Neutrophil (primary cell): ENCODE results near the gene UBA6.

Experiments used
- H3K27ac ChIP-seq: fragments of 200-600 bp; sonication (generic); 2 replicates; pipeline ENCODE4 v1.5.1; 2016; ENCODE audit warnings: mild to moderate bottlenecking, moderate library complexity
- H3K27me3 ChIP-seq: fragments of 200-600 bp; sonication (generic); 2 replicates; pipeline ENCODE4 v1.6.0; 2016; ENCODE audit warnings: mild to moderate bottlenecking
- H3K36me3 ChIP-seq: fragments of 200-600 bp; sonication (generic); 2 replicates; pipeline ENCODE4 v1.5.1; 2017
- H3K4me1 ChIP-seq, 2 experiments: fragments of 200-600 bp in 1 of 2; sonication (generic) in 1 of 2; 1 replicate in 1 of 2; 2 replicates in 1 of 2; pipeline versions ENCODE4 v1.5.1 to v1.6.1; 2013 to 2016; ENCODE audit warnings: low read depth in 1 of 2, low read length in 1 of 2, mild to moderate bottlenecking in 1 of 2, moderate library complexity in 1 of 2; ENCODE audit not compliant: control insufficient read depth in 1 of 2, insufficient read depth in 1 of 2
- H3K4me3 ChIP-seq, 2 experiments: fragments of 200-600 bp in 1 of 2; sonication (generic) in 1 of 2; 1 replicate in 1 of 2; 2 replicates in 1 of 2; pipeline ENCODE4 v1.5.1; 2013 to 2016; ENCODE audit warnings: low read depth in 1 of 2, low read length in 1 of 2, mild to moderate bottlenecking in 1 of 2, moderate library complexity in 1 of 2
- H3K9me3 ChIP-seq: fragments of 200-600 bp; sonication (generic); 2 replicates; pipeline ENCODE4 v1.5.1; 2016
- TF ChIP-seq, protein P1 (sequence below): fragments of 200-600 bp; sonication (generic); IDR thresholded peaks from 2 replicates; pipeline ENCODE4 v1.5.1; 2016; ENCODE audit warnings: antibody characterized with exemption

UBA6 gene

DNA sequence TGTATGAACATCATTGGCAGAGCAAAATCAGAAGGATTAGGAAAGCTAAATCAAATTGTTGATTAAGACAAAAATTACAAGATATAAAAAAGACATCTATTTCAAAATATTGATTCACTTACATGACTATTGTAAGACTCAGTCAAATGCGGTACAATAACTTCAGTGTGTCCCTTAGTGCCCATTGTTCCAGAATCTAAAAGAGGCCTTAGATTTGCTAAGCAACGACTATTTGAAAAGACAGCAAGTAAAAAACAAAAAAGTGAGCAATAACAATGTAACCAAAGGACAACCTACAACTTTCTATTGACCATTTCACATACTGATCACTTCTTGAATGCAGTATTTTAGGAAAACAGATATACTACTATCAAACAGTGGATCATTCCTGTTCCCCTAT is 65.6 kb downstream of the UBA6 start:
- no peak overlapping the region for H3K27ac ChIP-seq
- H3K4me1 ChIP-seq = peaks cover 0 to 6% of the 10 kb centered on the region in 2 experiments
- H3K4me3 ChIP-seq = no peak overlapping the region
- no peaks in the 10 kb centered on the region for H3K27me3 ChIP-seq
- TF ChIP-seq, protein P1, sequence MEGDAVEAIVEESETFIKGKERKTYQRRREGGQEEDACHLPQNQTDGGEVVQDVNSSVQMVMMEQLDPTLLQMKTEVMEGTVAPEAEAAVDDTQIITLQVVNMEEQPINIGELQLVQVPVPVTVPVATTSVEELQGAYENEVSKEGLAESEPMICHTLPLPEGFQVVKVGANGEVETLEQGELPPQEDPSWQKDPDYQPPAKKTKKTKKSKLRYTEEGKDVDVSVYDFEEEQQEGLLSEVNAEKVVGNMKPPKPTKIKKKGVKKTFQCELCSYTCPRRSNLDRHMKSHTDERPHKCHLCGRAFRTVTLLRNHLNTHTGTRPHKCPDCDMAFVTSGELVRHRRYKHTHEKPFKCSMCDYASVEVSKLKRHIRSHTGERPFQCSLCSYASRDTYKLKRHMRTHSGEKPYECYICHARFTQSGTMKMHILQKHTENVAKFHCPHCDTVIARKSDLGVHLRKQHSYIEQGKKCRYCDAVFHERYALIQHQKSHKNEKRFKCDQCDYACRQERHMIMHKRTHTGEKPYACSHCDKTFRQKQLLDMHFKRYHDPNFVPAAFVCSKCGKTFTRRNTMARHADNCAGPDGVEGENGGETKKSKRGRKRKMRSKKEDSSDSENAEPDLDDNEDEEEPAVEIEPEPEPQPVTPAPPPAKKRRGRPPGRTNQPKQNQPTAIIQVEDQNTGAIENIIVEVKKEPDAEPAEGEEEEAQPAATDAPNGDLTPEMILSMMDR = no peak
- H3K36me3 ChIP-seq = peaks cover 82% of the 10 kb centered on the region
- H3K9me3 ChIP-seq = no peaks in the 10 kb centered on the region

DNA sequence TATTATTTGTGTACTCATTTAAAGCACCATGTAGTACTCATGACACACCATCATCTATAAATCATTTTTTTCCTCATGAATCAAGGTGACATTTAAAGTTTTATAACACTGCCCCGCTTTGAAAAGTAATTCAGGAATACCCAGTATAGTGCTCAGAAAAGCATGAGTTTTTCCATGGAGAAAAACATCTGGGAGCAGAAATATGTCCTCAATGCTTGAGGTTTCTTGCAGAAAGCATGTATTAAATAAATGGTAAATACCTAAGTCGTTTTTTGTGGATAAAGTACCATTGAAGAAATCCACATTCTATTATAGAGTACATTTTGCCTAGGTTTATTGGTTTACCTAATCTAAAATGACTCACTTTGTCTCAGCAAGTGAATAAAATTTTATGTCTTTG is 66.2 kb downstream of the UBA6 start:
- H3K27me3 ChIP-seq = no peaks in the 10 kb centered on the region
- no peak overlapping the region for H3K27ac ChIP-seq
- TF ChIP-seq, protein P1 = no peak
- no peaks in the 10 kb centered on the region for H3K9me3 ChIP-seq
- H3K4me3 ChIP-seq = no peak overlapping the region
- peaks cover 0 to 5% of the 10 kb centered on the region in 2 experiments for H3K4me1 ChIP-seq
- peaks cover 84% of the 10 kb centered on the region for H3K36me3 ChIP-seq

DNA sequence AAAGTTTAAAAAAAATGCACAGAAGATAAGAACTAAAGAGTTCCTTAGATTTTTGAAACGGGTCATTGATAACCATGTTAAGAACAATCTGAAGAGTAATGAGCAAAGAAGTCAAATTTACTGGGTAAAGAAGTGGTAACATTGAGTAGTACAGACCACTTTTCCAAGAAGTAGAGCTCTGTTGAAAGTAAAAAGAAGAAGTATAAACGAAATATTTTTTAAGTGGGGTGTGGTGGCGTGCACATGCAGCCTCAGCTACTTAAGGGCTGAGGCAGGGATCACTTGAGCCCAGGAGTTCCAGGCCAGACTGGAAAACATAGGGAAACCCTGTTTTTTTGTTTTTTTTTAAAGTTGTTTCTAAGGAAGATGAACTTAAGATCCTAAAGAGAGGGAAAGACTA is 68.5 kb downstream of the UBA6 start:
- Histone ChIP-seq H3K4me3 (no peak overlapping the region), H3K4me1 (no peaks in the 10 kb centered on the region), H3K9me3 (no peaks in the 10 kb centered on the region), H3K36me3 (peaks cover 83% of the 10 kb centered on the region), H3K27me3 (no peaks in the 10 kb centered on the region), H3K27ac (no peak overlapping the region)
- TF ChIP-seq, protein P1 = no peak

DNA sequence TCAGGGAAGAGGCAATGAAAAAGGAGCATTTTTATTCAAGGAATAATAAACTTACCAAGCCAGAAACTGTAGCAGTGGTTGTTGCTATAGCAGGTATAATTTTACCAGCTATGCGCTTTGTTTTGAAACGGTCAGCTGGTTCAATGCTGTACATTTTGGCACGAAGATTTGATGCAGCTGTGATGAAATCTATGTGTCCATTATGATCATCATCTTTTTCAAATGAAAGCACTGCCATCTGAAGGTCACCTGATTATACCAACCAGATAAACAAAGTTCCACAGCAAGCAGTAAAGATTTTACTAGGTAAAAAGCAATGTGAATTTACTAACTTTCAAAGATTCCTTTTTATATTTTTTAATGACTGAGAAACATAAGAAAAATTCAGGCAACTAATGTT is 76.0 kb downstream of the UBA6 start:
- Histone ChIP-seq H3K36me3 (peaks cover 85% of the 10 kb centered on the region), H3K27me3 (no peaks in the 10 kb centered on the region), H3K9me3 (no peaks in the 10 kb centered on the region), H3K4me3 (no peak overlapping the region), H3K27ac (no peak overlapping the region), H3K4me1 (no peaks in the 10 kb centered on the region)
- TF ChIP-seq, protein P1 = no peak

DNA sequence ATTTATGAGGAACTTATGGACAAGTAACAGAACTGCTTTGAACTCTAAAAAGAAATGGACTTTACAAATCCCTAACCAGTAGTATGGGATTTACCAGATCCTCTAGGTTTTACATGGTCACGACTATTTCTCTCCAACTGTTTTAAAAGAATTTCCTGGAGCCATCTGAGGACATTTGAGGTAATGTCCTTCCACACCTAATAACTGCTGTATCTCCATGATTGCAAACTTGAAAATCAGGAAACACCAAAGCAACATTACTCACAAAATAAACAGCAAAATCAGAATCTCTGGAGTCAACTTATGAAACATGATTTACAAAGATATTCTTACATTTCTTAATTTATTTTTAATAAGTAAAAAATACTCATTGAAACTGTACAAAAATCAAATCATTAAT is 84.5 kb downstream of the UBA6 start:
- H3K4me3 ChIP-seq = no peak overlapping the region
- no peaks in the 10 kb centered on the region for H3K27me3 ChIP-seq
- no peaks in the 10 kb centered on the region for H3K9me3 ChIP-seq
- no peak overlapping the region for H3K27ac ChIP-seq
- H3K4me1 ChIP-seq = no peaks in the 10 kb centered on the region
- TF ChIP-seq, protein P1 = no peak
- H3K36me3 ChIP-seq = peaks cover 34% of the 10 kb centered on the region

DNA sequence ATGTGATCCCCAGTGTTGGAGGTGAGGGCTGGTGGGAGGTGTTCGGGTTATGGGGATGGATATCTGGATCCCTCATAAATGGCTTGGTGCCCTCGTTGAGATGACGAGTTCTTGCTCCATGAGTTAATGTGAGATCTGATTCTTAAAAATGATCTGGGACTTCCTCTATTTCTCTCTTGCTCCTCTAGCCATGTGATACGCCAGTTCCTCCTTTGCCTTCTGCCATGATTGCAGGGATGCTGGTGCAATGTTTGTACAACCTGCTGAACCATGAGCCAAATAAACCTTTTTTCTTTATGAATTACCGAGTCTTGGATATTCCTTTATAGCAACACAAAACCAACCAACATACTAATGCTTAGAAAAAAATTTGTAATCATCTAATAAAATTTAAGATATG is 85.8 kb downstream of the UBA6 start:
- TF ChIP-seq, protein P1 = no peak
- peaks cover 21% of the 10 kb centered on the region for H3K36me3 ChIP-seq

More for the DNA sequence above, 85.8 kb downstream of the UBA6 start:
- Histone ChIP-seq H3K4me3 (no peak overlapping the region), H3K27me3 (no peaks in the 10 kb centered on the region), H3K4me1 (no peaks in the 10 kb centered on the region), H3K9me3 (no peaks in the 10 kb centered on the region), H3K27ac (no peak overlapping the region)
